Loucy (cell line): Measurements from ENCODE around the gene CTNND2.
"Not testable (repeated sequence)": the region's sequence is repeated elsewhere in the genome, so short reads cannot be mapped to it uniquely, and the experiment has no call there.

Experiments
- H2AFZ ChIP-seq: fragments of 200-600 bp; sonication (generic); 2 replicates; pipeline ENCODE4 v1.6.0; 2016; ENCODE audit warnings: antibody characterized with exemption, mild to moderate bottlenecking, low read length, moderate library complexity
- H3F3A ChIP-seq: fragments of 200-600 bp; 2 replicates; pipeline ENCODE4 v1.6.0; 2016; ENCODE audit warnings: antibody characterized with exemption, low read depth, mild to moderate bottlenecking
- H3K27me3 ChIP-seq: fragments of 200-600 bp; sonication (generic); 2 replicates; pipeline ENCODE4 v1.6.1; 2014; ENCODE audit warnings: low read length, mild to moderate bottlenecking; ENCODE audit not compliant: insufficient read depth, poor library complexity, severe bottlenecking
- H3K36me3 ChIP-seq: fragments of 200-600 bp; sonication (generic); 2 replicates; pipeline ENCODE4 v1.6.1; 2016; ENCODE audit warnings: low read length; ENCODE audit not compliant: insufficient read depth
- H3K4me1 ChIP-seq: fragments of 200-600 bp; sonication (generic); 2 replicates; pipeline ENCODE4 v1.5.1; 2014; ENCODE audit warnings: low read length, mild to moderate bottlenecking; ENCODE audit not compliant: insufficient read depth, poor library complexity, severe bottlenecking
- H3K4me2 ChIP-seq: fragments of 200-600 bp; sonication (generic); 2 replicates; pipeline ENCODE4 v1.6.0; 2014; ENCODE audit warnings: antibody characterized with exemption, low read length, low read depth, mild to moderate bottlenecking; ENCODE audit not compliant: poor library complexity, severe bottlenecking
- H3K4me3 ChIP-seq: fragments of 200-600 bp; sonication (generic); 2 replicates; pipeline ENCODE4 v1.5.1; 2014; ENCODE audit warnings: low read length, mild to moderate bottlenecking, mixed read lengths; ENCODE audit not compliant: poor library complexity, severe bottlenecking
- H3K79me2 ChIP-seq: fragments of 200-600 bp; sonication (generic); 2 replicates; pipeline ENCODE4 v1.6.1; 2014; ENCODE audit warnings: low read length; ENCODE audit not compliant: insufficient read depth
- H3K9ac ChIP-seq: fragments of 200-600 bp; sonication (generic); 2 replicates; pipeline ENCODE4 v1.6.0; 2014; ENCODE audit warnings: mild to moderate bottlenecking, low read depth, low read length, moderate library complexity; ENCODE audit not compliant: poor library complexity, severe bottlenecking
- H3K9me2 ChIP-seq: fragments of 200-600 bp; sonication (generic); replicated peaks from 2 replicates; pipeline ENCODE4 v1.6.1; 2016; ENCODE audit warnings: low read depth, low read length, mixed read lengths
- H3K9me3 ChIP-seq: fragments of 200-600 bp; sonication (generic); 2 replicates; pipeline ENCODE4 v1.6.1; 2014; ENCODE audit warnings: mild to moderate bottlenecking, antibody characterized with exemption, low read length, low read depth; ENCODE audit not compliant: insufficient read depth
- H4K20me1 ChIP-seq: fragments of 200-600 bp; sonication (generic); 2 replicates; pipeline ENCODE4 v1.6.0; 2014; ENCODE audit warnings: antibody characterized with exemption, low read length, mild to moderate bottlenecking; ENCODE audit not compliant: insufficient read depth, poor library complexity, severe bottlenecking
- EZH2phosphoT487 ChIP-seq: fragments of 200-600 bp; IDR thresholded peaks from 2 replicates; pipeline ENCODE4 v1.6.1; 2018; ENCODE audit warnings: antibody characterized with exemption, mild to moderate bottlenecking, moderate library complexity, borderline replicate concordance
- TF ChIP-seq, protein P1 (sequence below): fragments of 200-600 bp; sonication (generic); conservative IDR thresholded peaks from 2 replicates; pipeline ENCODE4 v1.5.1; 2014; ENCODE audit warnings: mild to moderate bottlenecking, antibody characterized with exemption, low read length

Gene CTNND2

GRCh38 chr5:11619339-11620024, 284.8 kb downstream of the CTNND2 start:
- Histone ChIP-seq H3K4me3 (no peak overlapping the region), H3K27me3 (no peaks in the 10 kb centered on the region), H3K9me3 (no peaks in the 10 kb centered on the region; the same call in 1 of the 2 replicates), H4K20me1 (no peaks in the 10 kb centered on the region), H2AFZ (no peak overlapping the region; the same call in 1 of the 2 replicates), H3K4me2 (no peak overlapping the region), H3F3A (no peaks in the 10 kb centered on the region), H3K9ac (no peak overlapping the region), H3K9me2 (no peaks in the 10 kb centered on the region), H3K36me3 (no peaks in the 10 kb centered on the region), H3K79me2 (no peaks in the 10 kb centered on the region), H3K4me1 (no peaks in the 10 kb centered on the region)
- no peak for TF ChIP-seq EZH2phosphoT487
- TF ChIP-seq, protein P1, sequence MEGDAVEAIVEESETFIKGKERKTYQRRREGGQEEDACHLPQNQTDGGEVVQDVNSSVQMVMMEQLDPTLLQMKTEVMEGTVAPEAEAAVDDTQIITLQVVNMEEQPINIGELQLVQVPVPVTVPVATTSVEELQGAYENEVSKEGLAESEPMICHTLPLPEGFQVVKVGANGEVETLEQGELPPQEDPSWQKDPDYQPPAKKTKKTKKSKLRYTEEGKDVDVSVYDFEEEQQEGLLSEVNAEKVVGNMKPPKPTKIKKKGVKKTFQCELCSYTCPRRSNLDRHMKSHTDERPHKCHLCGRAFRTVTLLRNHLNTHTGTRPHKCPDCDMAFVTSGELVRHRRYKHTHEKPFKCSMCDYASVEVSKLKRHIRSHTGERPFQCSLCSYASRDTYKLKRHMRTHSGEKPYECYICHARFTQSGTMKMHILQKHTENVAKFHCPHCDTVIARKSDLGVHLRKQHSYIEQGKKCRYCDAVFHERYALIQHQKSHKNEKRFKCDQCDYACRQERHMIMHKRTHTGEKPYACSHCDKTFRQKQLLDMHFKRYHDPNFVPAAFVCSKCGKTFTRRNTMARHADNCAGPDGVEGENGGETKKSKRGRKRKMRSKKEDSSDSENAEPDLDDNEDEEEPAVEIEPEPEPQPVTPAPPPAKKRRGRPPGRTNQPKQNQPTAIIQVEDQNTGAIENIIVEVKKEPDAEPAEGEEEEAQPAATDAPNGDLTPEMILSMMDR = peak; percentile 66

GRCh38 chr5:11617080-11617479, 287.2 kb downstream of the CTNND2 start:
- H3K9ac ChIP-seq = no peak overlapping the region
- H3K27me3 ChIP-seq = no peaks in the 10 kb centered on the region
- H3K79me2 ChIP-seq = no peaks in the 10 kb centered on the region
- no peaks in the 10 kb centered on the region for H3F3A ChIP-seq
- no peaks in the 10 kb centered on the region for H4K20me1 ChIP-seq
- no peaks in the 10 kb centered on the region for H3K9me2 ChIP-seq
- H3K4me3 ChIP-seq = no peak overlapping the region
- H3K4me2 ChIP-seq = no peak overlapping the region
- no peaks in the 10 kb centered on the region for H3K36me3 ChIP-seq
- H3K9me3 ChIP-seq = no peaks in the 10 kb centered on the region
- H2AFZ ChIP-seq = no peak overlapping the region
- no peak for TF ChIP-seq EZH2phosphoT487
- TF ChIP-seq, protein P1 = no peak
- H3K4me1 ChIP-seq = no peaks in the 10 kb centered on the region

- not testable (repeated sequence) for H3K36me3 ChIP-seq
Measured at GRCh38 chr5:11616624-11617023, 287.6 kb downstream of the CTNND2 start.

GRCh38 chr5:11611011-11611410, 293.2 kb downstream of the CTNND2 start:
- H3K9me2 ChIP-seq = no peaks in the 10 kb centered on the region
- TF ChIP-seq, protein P1 = no peak
- TF ChIP-seq EZH2phosphoT487 = no peak
- H3K4me2 ChIP-seq = no peak overlapping the region
- H3F3A ChIP-seq = no peaks in the 10 kb centered on the region
- no peaks in the 10 kb centered on the region for H4K20me1 ChIP-seq
- no peak overlapping the region for H2AFZ ChIP-seq
- no peaks in the 10 kb centered on the region for H3K79me2 ChIP-seq
- no peaks in the 10 kb centered on the region for H3K36me3 ChIP-seq
- no peaks in the 10 kb centered on the region for H3K9me3 ChIP-seq
- H3K27me3 ChIP-seq = no peaks in the 10 kb centered on the region
- no peak overlapping the region for H3K4me3 ChIP-seq
- H3K4me1 ChIP-seq = no peaks in the 10 kb centered on the region
- H3K9ac ChIP-seq = no peak overlapping the region

More at GRCh38 chr5:11616624-11617023, 287.6 kb downstream of the CTNND2 start:
- not testable (repeated sequence) for H3K79me2 ChIP-seq, H3F3A ChIP-seq, H3K9ac ChIP-seq, H3K9me3 ChIP-seq, H3K4me2 ChIP-seq, H3K4me3 ChIP-seq, H3K27me3 ChIP-seq, H4K20me1 ChIP-seq, H3K4me1 ChIP-seq, H3K9me2 ChIP-seq, H2AFZ ChIP-seq
